ENCODE data around the gene KRTAP25-1.
A peak's percentile ranks its signal among the peaks of the same experiment; 100 is the strongest.

The KRTAP25-1 gene

DNA sequence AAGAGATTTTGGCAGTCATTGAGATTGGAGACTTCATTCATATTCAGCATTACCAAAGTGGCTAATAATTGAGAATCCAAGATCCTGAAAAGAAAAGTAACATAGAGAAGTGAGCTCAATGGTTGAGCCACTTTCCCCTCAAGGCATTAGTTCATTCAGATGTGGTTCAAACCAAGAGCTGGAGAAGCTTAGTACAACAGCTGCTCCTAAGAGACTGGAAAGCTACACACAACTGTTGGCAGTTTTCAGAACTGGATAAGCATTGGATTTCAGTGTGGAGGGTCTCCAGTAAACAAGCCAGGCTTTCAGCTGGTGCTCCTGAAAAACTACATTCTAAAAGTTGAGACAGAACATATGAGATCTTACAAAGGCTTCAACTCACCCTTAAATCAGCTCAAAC is 44.3 kb downstream of the KRTAP25-1 start:
- no peak for DNase-seq

DNA sequence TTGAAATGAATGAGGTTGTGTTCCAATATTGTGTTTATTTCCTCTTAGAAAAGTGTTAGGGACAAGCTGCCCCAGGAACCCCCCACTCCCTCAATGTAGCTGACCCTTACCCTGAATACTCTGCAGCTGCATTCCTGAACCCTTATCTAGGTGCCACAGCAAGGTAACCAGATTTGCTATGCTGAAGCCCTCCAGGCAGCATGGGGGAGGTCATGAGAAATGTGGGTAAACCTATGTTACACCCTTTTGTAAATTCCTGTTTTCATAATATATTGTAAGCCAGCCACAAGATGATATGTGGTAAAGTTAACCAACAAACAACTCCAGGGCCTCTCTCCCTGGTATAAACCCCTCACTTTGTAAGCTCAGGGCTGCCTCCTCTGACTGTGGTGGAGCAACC is 45.6 kb downstream of the KRTAP25-1 start:
- DNase-seq = peak; percentile 16

DNA sequence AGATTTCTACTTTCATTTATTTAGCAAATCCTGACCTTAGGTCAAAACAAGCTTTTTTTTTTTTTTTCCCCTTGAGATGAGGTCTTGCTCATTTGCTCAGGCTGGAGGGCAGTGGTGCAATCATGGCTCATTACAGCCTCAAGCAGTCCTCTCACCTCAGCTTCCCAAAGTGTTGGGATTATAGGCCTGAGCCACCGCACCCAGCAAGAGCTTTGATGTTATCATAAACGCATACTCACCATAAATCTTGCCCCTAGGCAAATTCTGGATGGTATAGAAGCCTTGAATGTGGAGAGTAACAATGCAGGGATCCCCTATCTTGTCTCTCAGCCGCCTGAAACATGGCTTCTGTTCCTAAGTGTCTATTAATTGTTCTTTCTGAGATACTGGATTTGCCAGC is 48.7 kb downstream of the KRTAP25-1 start:
- peak; percentile 59 for DNase-seq
